Measurements from ENCODE around the gene HMOX2. TPM values are rescaled to one million over a fixed set of nuclear protein-coding genes. Genes with fewer than 3 reads are reported as not detected.

Gene HMOX2
- polyA plus RNA-seq, 1 donor (not counting 4 experiments of a cell fraction or from before 2014, with no cell fraction given) = 167 TPM

- Histone ChIP-seq H3K27ac (ENCODE audit: control insufficient read depth, insufficient read depth, low read length) (no peak overlapping the region), H3K4me1 (ENCODE audit: control insufficient read depth, extremely low read depth, insufficient read depth, low read length) (peaks cover 12% of the 10 kb centered on the region), H3K4me2 (ENCODE audit: control insufficient read depth, extremely low read depth, insufficient read depth, low read depth, low read length) (no peak overlapping the region), H3K27me3 (ENCODE audit: control insufficient read depth, extremely low read depth, insufficient read depth, low read length) (no peaks in the 10 kb centered on the region), H3K9me3 (ENCODE audit: control insufficient read depth, low read depth, low read length) (no peaks in the 10 kb centered on the region), H3K9ac (ENCODE audit: control insufficient read depth, extremely low read depth, insufficient read depth, low read length) (no peak overlapping the region), H3K36me3 (ENCODE audit: control insufficient read depth in 2 of 2, extremely low read depth in 1 of 2, insufficient read depth in 2 of 2, low read length in 2 of 2) (peaks cover 0 to 15% of the 10 kb centered on the region in 2 experiments), H4K20me1 (ENCODE audit: control insufficient read depth, extremely low read depth, insufficient read depth, low read length) (no peaks in the 10 kb centered on the region), H3K4me3 (ENCODE audit: control insufficient read depth in 2 of 3, extremely low read depth in 1 of 3, insufficient read depth in 2 of 3, low read depth in 1 of 3, low read length in 3 of 3) (no peak overlapping the region), H3K9me1 (ENCODE audit: control insufficient read depth, extremely low read depth, insufficient read depth, low read length) (peaks cover 5% of the 10 kb centered on the region), H3K79me2 (ENCODE audit: control insufficient read depth, insufficient read depth, low read length) (peaks cover 63% of the 10 kb centered on the region), H2AFZ (ENCODE audit: control insufficient read depth, low read length) (no peak overlapping the region)
- DNase-seq (ENCODE audit: low read depth, low spot score) (no peak), FAIRE-seq (no peak)
- TF ChIP-seq EZH2 (IDR thresholded peaks at IDR 0.05; ENCODE audit: low read length) (no peak), CTCF (optimal IDR thresholded peaks at IDR 0.05 in 1 of 3, IDR thresholded peaks at IDR 0.05 in 1 of 3, conservative IDR thresholded peaks at IDR 0.05 in 1 of 3; ENCODE audit: extremely low read depth in 1 of 3, insufficient read depth in 2 of 3, low read length in 3 of 3) (no peak)
- dilution Hi-C loops (cut with MboI; ENCODE audit: extremely low pct_ligation_motif_present, low sequenced_read_pairs) = no loop called here
Observed at GRCh38 chr16:4525069-4525468, 48.9 kb downstream of the HMOX2 start.

GRCh38 chr16:4525634-4526277, 49.6 kb downstream of the HMOX2 start:
- Histone ChIP-seq H3K9ac (ENCODE audit: control insufficient read depth, extremely low read depth, insufficient read depth, low read length) (no peak overlapping the region), H3K27me3 (ENCODE audit: control insufficient read depth, extremely low read depth, insufficient read depth, low read length) (no peaks in the 10 kb centered on the region), H4K20me1 (ENCODE audit: control insufficient read depth, extremely low read depth, insufficient read depth, low read length) (no peaks in the 10 kb centered on the region), H3K9me3 (ENCODE audit: control insufficient read depth, low read depth, low read length) (no peaks in the 10 kb centered on the region), H3K27ac (ENCODE audit: control insufficient read depth, insufficient read depth, low read length) (no peak overlapping the region), H3K4me3 (ENCODE audit: control insufficient read depth in 2 of 3, extremely low read depth in 1 of 3, insufficient read depth in 2 of 3, low read depth in 1 of 3, low read length in 3 of 3) (no peak overlapping the region), H3K4me2 (ENCODE audit: control insufficient read depth, extremely low read depth, insufficient read depth, low read depth, low read length) (no peak overlapping the region), H3K9me1 (ENCODE audit: control insufficient read depth, extremely low read depth, insufficient read depth, low read length) (peaks cover 5% of the 10 kb centered on the region), H2AFZ (ENCODE audit: control insufficient read depth, low read length) (no peak overlapping the region), H3K4me1 (ENCODE audit: control insufficient read depth, extremely low read depth, insufficient read depth, low read length) (peaks cover 14% of the 10 kb centered on the region), H3K36me3 (ENCODE audit: control insufficient read depth in 2 of 2, extremely low read depth in 1 of 2, insufficient read depth in 2 of 2, low read length in 2 of 2) (peaks cover 0 to 14% of the 10 kb centered on the region in 2 experiments), H3K79me2 (ENCODE audit: control insufficient read depth, insufficient read depth, low read length) (peaks cover 59% of the 10 kb centered on the region)
- TF ChIP-seq EZH2 (IDR thresholded peaks at IDR 0.05; ENCODE audit: low read length) (no peak), CTCF (optimal IDR thresholded peaks at IDR 0.05 in 1 of 3, IDR thresholded peaks at IDR 0.05 in 1 of 3, conservative IDR thresholded peaks at IDR 0.05 in 1 of 3; ENCODE audit: extremely low read depth in 1 of 3, insufficient read depth in 2 of 3, low read length in 3 of 3) (no peak)
- no peak for DNase-seq (ENCODE audit: low read depth, low spot score)
- dilution Hi-C loops (cut with MboI; ENCODE audit: extremely low pct_ligation_motif_present, low sequenced_read_pairs) = no loop called here
- FAIRE-seq = no peak
